ENCODE measurements around the gene DSCAML1.

Gene DSCAML1

GRCh38 chr11:117589063-117589462 lies 208.0 kb downstream of the DSCAML1 start:
- Histone ChIP-seq H3K27me3 (ENCODE audit: insufficient read depth, low read length) (no peaks in the 10 kb centered on the region), H3K27ac (ENCODE audit: low read depth, low read length) (no peak overlapping the region)
- WGBS (ENCODE audit: extremely low coverage, insufficient coverage, insufficient read length), result no CpG with 5 or more reads among the region's 11 CpGs

DNA sequence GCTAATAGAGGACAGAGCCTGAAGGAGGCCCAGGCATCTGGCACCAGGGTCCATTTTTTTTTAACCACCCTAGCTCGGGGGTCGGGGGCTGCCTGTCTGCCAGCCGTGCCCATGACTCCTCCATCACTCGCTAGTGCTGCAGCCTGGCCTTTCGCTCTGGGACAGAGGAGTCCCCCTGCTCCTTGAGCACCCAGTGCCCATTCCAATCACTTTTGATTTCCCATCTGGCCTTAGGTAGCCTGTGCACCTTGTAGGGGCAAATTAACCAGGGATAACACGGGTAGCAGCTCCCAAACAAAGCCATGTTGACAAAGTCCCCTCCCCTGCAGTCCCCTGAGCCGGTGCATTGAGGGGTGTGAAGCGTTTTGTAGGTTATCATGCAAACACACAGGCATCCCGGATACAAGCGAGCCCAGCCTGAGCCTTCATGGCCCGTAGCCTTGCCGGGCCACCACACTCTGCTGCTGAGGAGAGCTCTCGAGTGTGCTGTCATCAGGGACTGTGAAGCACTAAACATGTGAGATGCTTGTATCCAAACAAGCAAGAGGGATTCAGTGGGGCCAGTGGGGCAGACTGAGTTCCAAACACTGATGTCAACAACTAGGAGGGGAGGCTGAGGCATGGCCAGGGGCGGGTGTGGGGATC lies 208.7 kb downstream of the DSCAML1 start:
- Histone ChIP-seq H3K9me3 (ENCODE audit: insufficient read depth, low read depth, low read length) (peaks cover 1% of the 10 kb centered on the region), H3K27me3 (ENCODE audit: insufficient read depth, low read length) (no peaks in the 10 kb centered on the region), H3K9ac (ENCODE audit: low read length) (no peak overlapping the region), H3K4me2 (ENCODE audit: low read length) (no peak overlapping the region), H2BK12ac (ENCODE audit: low read length) (no peak overlapping the region), H3K14ac (ENCODE audit: low read length) (no peak overlapping the region), H3K79me1 (ENCODE audit: low read length) (no peaks in the 10 kb centered on the region), H3K27ac (ENCODE audit: low read depth, low read length) (no peak overlapping the region), H3K36me3 (ENCODE audit: control insufficient read depth in 1 of 2, insufficient read depth in 2 of 2, low read length in 2 of 2) (no peaks in the 10 kb centered on the region), H4K8ac (ENCODE audit: low read depth, low read length) (no peak overlapping the region), H2AK5ac (ENCODE audit: low read length) (no peak overlapping the region), H3K18ac (ENCODE audit: low read length) (no peak overlapping the region), H3K23ac (ENCODE audit: low read length) (no peak overlapping the region), H4K91ac (ENCODE audit: low read depth, low read length) (no peak overlapping the region), H2BK120ac (ENCODE audit: insufficient read depth, low read length, poor library complexity) (no peak overlapping the region), H2AFZ (ENCODE audit: insufficient read depth, low read length, poor library complexity) (no peak overlapping the region), H3K4me3 (ENCODE audit: low read depth, low read length) (no peak overlapping the region), H3K4ac (ENCODE audit: low read depth, low read length) (no peak overlapping the region), H3K4me1 (ENCODE audit: control insufficient read depth in 1 of 2, insufficient read depth in 2 of 2, low read length in 2 of 2) (no peaks in the 10 kb centered on the region), H4K12ac (ENCODE audit: low read depth, low read length) (no peak overlapping the region), H2BK5ac (ENCODE audit: low read depth, low read length, poor library complexity) (no peak overlapping the region), H3K79me2 (ENCODE audit: control insufficient read depth, insufficient read depth, low read length, poor library complexity) (no peaks in the 10 kb centered on the region)
- no CpG with 5 or more reads among the region's 14 CpGs for WGBS (ENCODE audit: extremely low coverage, insufficient coverage, insufficient read length)
- no peak for DNase-seq

More at GRCh38 chr11:117589063-117589462, 208.0 kb downstream of the DSCAML1 start:
- Histone ChIP-seq H3K23ac (ENCODE audit: low read length) (no peak overlapping the region), H3K4me2 (ENCODE audit: low read length) (no peak overlapping the region), H3K79me1 (ENCODE audit: low read length) (no peaks in the 10 kb centered on the region), H3K18ac (ENCODE audit: low read length) (no peak overlapping the region), H4K8ac (ENCODE audit: low read depth, low read length) (no peak overlapping the region), H3K9me3 (ENCODE audit: insufficient read depth, low read depth, low read length) (peaks cover 1% of the 10 kb centered on the region), H3K4ac (ENCODE audit: low read depth, low read length) (no peak overlapping the region), H4K12ac (ENCODE audit: low read depth, low read length) (no peak overlapping the region), H3K14ac (ENCODE audit: low read length) (no peak overlapping the region), H4K91ac (ENCODE audit: low read depth, low read length) (no peak overlapping the region), H3K79me2 (ENCODE audit: control insufficient read depth, insufficient read depth, low read length, poor library complexity) (no peaks in the 10 kb centered on the region), H2AK5ac (ENCODE audit: low read length) (no peak overlapping the region), H3K4me1 (ENCODE audit: control insufficient read depth in 1 of 2, insufficient read depth in 2 of 2, low read length in 2 of 2) (no peaks in the 10 kb centered on the region), H2BK5ac (ENCODE audit: low read depth, low read length, poor library complexity) (no peak overlapping the region), H2BK120ac (ENCODE audit: insufficient read depth, low read length, poor library complexity) (no peak overlapping the region), H3K4me3 (ENCODE audit: low read depth, low read length) (no peak overlapping the region), H2AFZ (ENCODE audit: insufficient read depth, low read length, poor library complexity) (no peak overlapping the region), H3K36me3 (ENCODE audit: control insufficient read depth in 1 of 2, insufficient read depth in 2 of 2, low read length in 2 of 2) (no peaks in the 10 kb centered on the region), H3K9ac (ENCODE audit: low read length) (no peak overlapping the region), H2BK12ac (ENCODE audit: low read length) (no peak overlapping the region)
- no peak for DNase-seq

GRCh38 chr11:117587416-117587815 lies 209.6 kb downstream of the DSCAML1 start:
- H3K18ac ChIP-seq (ENCODE audit: low read length), result no peak overlapping the region
- DNase-seq, result no peak

DNA sequence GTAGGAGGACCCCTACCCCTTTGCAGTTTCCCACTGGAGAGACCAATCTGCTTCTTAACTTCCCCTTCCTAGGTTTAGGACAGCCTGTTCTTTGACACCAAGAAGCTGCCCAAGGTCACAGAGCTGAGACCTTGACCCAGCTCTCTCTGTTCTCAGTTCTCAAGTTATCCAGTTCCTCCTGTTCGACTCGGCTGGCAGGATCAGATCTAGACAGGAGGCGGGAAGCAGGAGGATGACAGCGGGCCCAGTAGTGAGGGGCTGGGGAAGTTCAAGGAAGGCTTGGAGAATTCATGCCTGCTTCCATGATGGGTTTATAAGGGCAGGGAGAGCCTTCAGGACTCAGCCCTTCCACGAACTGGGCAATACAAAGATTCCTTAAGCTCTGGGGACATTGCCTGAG lies 210.6 kb downstream of the DSCAML1 start:
- DNase-seq, result no peak
- no peak overlapping the region for H3K27ac ChIP-seq (ENCODE audit: low read depth, low read length)
- H3K18ac ChIP-seq (ENCODE audit: low read length), result no peak overlapping the region
- no peak overlapping the region for H3K23ac ChIP-seq (ENCODE audit: low read length)
- H3K79me2 ChIP-seq (ENCODE audit: control insufficient read depth, insufficient read depth, low read length, poor library complexity), result no peaks in the 10 kb centered on the region
- no peak overlapping the region for H4K12ac ChIP-seq (ENCODE audit: low read depth, low read length)
- no CpG with 5 or more reads among the region's 5 CpGs for WGBS (ENCODE audit: extremely low coverage, insufficient coverage, insufficient read length)
- no peaks in the 10 kb centered on the region for H3K9me3 ChIP-seq (ENCODE audit: insufficient read depth, low read depth, low read length)
- H2BK5ac ChIP-seq (ENCODE audit: low read depth, low read length, poor library complexity), result no peak overlapping the region
- H2BK12ac ChIP-seq (ENCODE audit: low read length), result no peak overlapping the region
- no peaks in the 10 kb centered on the region for H3K27me3 ChIP-seq (ENCODE audit: insufficient read depth, low read length)
- no peaks in the 10 kb centered on the region for H3K36me3 ChIP-seq (ENCODE audit: control insufficient read depth in 1 of 2, insufficient read depth in 2 of 2, low read length in 2 of 2)
- H3K4me2 ChIP-seq (ENCODE audit: low read length), result no peak overlapping the region
- no peak overlapping the region for H2AK5ac ChIP-seq (ENCODE audit: low read length)
- no peaks in the 10 kb centered on the region for H3K79me1 ChIP-seq (ENCODE audit: low read length)
- no peak overlapping the region for H3K9ac ChIP-seq (ENCODE audit: low read length)
- H3K14ac ChIP-seq (ENCODE audit: low read length), result no peak overlapping the region
- H3K4ac ChIP-seq (ENCODE audit: low read depth, low read length), result no peak overlapping the region
- no peak overlapping the region for H4K91ac ChIP-seq (ENCODE audit: low read depth, low read length)
- H3K4me1 ChIP-seq (ENCODE audit: control insufficient read depth in 1 of 2, insufficient read depth in 2 of 2, low read length in 2 of 2), result no peaks in the 10 kb centered on the region
- no peak overlapping the region for H4K8ac ChIP-seq (ENCODE audit: low read depth, low read length)
- H3K4me3 ChIP-seq (ENCODE audit: low read depth, low read length), result no peak overlapping the region
- H2AFZ ChIP-seq (ENCODE audit: insufficient read depth, low read length, poor library complexity), result no peak overlapping the region
- H2BK120ac ChIP-seq (ENCODE audit: insufficient read depth, low read length, poor library complexity), result no peak overlapping the region

More at GRCh38 chr11:117587416-117587815, 209.6 kb downstream of the DSCAML1 start:
- Histone ChIP-seq H3K14ac (ENCODE audit: low read length) (no peak overlapping the region), H2BK120ac (ENCODE audit: insufficient read depth, low read length, poor library complexity) (no peak overlapping the region), H3K79me1 (ENCODE audit: low read length) (no peaks in the 10 kb centered on the region), H2AFZ (ENCODE audit: insufficient read depth, low read length, poor library complexity) (no peak overlapping the region), H2AK5ac (ENCODE audit: low read length) (no peak overlapping the region), H4K8ac (ENCODE audit: low read depth, low read length) (no peak overlapping the region), H3K27ac (ENCODE audit: low read depth, low read length) (no peak overlapping the region), H2BK5ac (ENCODE audit: low read depth, low read length, poor library complexity) (no peak overlapping the region), H3K23ac (ENCODE audit: low read length) (no peak overlapping the region), H3K4ac (ENCODE audit: low read depth, low read length) (no peak overlapping the region), H3K36me3 (ENCODE audit: control insufficient read depth in 1 of 2, insufficient read depth in 2 of 2, low read length in 2 of 2) (no peaks in the 10 kb centered on the region), H3K4me2 (ENCODE audit: low read length) (no peak overlapping the region), H3K4me1 (ENCODE audit: control insufficient read depth in 1 of 2, insufficient read depth in 2 of 2, low read length in 2 of 2) (no peaks in the 10 kb centered on the region), H3K27me3 (ENCODE audit: insufficient read depth, low read length) (no peaks in the 10 kb centered on the region), H3K4me3 (ENCODE audit: low read depth, low read length) (no peak overlapping the region), H3K79me2 (ENCODE audit: control insufficient read depth, insufficient read depth, low read length, poor library complexity) (no peaks in the 10 kb centered on the region), H4K91ac (ENCODE audit: low read depth, low read length) (no peak overlapping the region), H2BK12ac (ENCODE audit: low read length) (no peak overlapping the region), H4K12ac (ENCODE audit: low read depth, low read length) (no peak overlapping the region), H3K9ac (ENCODE audit: low read length) (no peak overlapping the region), H3K9me3 (ENCODE audit: insufficient read depth, low read depth, low read length) (no peaks in the 10 kb centered on the region)
- no CpG with 5 or more reads among the region's 6 CpGs for WGBS (ENCODE audit: extremely low coverage, insufficient coverage, insufficient read length)
